GM21381 (cell line): ENCODE data around the gene DNAH7.
"Not testable (repeated sequence)": the region's sequence is repeated elsewhere in the genome, so short reads cannot be mapped to it uniquely, and the experiment has no call there.

ENCODE experiments used
- ATAC-seq: cut with Tn5 transposase; IDR thresholded peaks from one replicate; pipeline ENCODE4 v1.9.1; 2021; ENCODE audit warnings: mild to moderate bottlenecking, moderate library complexity; ENCODE audit not compliant: unreplicated experiment

DNAH7 gene

DNA sequence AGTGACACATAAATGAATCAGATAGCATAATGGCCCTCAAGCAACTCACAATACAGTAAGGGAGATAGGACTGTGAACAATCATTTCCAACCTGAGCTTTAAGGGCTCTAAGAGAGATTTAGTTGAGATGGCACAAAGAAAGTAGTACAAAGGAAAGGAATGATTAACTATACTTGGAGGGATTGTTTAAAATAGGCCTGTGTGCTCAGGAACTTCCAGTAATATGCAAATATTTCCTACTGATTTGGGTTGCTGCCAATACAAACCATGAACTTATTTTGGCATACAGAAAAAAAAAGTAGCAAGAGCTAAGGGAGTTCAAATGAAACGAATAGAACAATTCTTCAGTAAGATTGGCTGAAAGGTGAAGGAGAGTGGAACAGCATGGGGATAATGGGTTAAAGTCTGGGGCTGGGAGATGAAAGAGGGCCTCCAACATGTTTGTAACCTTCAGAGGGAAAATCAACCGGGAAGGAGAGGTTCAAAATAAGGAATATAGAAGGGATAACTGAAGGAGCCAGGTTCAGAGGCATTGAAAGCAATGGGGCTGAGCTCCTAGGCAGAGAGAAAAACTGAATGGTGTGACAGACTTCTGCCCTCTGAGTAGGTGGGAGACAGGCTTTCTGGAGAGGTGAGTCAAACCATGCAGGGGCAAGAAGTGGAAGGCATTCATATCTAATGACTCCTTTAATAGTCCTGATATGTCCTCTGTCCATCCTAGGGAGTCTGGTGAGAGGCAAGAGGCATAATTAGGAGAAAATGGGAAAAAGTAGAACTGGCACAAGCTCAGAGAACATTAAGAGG is 83.5 kb downstream of the DNAH7 start:
- no peak for ATAC-seq

DNA sequence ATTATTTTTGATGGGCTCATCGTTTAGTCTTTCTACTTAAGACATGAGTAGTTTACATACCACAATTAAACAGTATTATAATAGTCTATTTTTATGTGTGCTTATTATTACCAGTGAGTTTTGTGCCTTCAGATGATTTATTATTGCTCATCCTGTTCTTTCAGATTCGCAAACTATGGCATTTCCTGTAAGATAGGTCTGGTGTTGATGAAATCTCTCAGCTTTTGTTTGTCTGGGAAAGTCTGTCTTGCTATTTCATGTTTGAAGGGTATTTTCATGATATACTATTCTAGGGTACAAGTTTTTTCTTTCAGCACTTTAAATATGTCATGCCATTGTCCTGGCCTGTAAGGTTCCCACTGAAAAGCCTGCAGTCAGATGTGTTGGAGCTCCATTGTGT is 101.3 kb downstream of the DNAH7 start:
- no peak for ATAC-seq

DNA sequence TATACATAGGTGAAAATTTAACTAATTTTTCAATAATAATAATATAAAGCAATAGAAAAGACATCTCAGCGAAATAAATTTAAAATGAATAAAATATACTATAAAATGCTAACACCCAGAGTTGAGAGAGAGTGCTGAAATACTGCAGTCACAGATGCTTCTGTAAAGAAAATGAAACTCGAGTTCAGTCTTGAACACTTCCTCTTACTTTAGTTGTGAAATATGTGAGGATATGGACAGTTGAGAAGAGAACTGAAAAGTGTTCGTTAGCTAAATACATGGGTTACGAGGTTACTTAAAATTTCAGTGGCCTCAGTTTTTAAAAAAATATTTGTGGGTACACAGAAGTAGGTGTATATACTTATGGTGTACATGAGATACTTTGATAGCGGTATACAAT is 106.8 kb downstream of the DNAH7 start:
- peak; percentile 86 for ATAC-seq

DNA sequence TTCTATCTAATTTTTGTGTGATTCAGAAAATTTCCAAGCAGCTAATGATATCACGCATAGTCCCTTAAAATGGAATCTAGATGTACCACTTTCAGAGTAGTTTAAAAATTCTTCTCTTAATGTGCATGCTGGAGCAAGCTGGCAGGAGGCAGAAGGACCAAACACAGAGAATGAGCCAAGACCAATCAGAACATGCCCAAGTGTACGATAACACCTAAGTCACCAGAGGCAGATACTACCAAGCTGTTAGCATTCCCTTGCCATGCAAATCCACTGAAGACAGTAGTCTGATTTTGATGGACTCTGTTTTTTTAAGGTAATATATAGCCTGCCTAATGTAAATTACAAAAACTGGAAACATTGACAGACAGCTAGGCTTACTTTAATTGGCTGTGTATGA is 109.3 kb downstream of the DNAH7 start:
- no peak for ATAC-seq

DNA sequence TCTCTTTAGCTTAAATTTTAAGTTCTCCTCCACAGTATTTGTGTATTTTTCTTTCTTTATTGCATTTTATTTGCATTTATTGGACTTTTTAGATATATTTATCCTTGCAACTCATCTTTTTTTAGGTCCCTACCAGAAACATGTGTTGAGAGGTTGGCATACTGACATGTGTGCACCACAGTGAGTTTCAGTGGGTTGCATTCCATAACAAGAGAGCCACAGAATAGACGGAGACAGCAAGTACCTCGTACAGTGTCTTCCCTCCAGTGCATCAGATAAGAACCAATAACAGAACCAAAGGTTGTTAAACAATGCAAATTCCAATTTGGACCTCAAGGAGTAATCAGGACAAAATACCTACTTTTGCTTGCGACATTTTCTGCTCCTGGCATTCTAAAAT is 111.9 kb downstream of the DNAH7 start:
- no peak for ATAC-seq

DNA sequence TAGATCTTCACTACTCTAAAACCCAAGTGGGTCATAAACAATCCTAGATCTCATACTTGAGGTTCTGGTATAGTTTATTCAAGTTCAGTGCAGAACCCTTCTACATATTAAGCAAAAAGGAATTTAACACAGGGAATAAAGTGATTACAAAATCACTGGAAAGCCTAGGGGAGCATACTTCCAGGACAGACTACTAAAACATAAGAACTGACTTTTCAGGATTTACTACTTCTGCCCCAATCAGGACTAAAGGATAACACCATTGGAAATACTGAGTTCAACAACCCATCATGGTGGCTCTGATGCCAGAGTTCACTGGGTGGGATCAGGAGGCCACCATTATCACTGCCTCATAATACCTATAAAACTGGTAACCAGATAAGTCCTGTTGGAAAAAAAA is 123.6 kb downstream of the DNAH7 start:
- no peak for ATAC-seq

DNA sequence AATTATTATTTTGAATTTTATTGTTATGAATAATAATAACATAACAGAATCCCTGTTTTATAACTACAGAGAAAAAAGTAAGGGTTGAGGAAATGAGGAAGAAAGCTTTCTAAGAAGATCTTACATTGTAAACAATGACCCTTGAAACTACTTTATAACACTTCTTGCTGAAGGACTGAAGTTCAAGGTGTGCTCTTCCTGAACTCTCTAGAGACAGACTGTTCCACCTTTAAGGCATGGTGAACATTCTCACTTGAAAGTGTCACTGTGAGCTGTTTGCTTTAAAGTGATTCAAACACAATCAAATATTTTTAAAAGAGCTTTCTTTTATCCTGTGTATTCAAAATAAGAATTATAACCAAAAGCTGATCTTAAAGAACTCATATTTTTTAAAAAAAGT is 131.5 kb downstream of the DNAH7 start:
- no peak for ATAC-seq

DNA sequence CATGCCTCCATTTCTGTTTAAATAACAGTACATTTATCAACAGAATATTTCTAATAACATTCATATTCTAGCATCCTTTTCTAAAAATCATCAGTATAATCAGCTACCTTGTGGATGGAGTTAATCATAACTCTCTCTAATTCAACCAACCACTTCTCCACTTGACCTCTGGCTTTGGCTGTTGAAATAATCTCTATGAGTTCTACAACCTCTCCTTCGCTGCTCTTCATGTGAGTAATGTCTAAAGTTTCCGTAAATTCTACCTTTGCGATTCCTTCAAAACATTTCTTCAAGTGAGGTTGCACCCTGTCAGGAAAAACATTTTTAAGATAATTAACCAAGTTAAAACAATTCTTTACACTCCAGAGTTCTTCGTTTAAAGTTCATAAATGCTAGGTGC is 134.2 kb downstream of the DNAH7 start:
- ATAC-seq, result no peak

DNA sequence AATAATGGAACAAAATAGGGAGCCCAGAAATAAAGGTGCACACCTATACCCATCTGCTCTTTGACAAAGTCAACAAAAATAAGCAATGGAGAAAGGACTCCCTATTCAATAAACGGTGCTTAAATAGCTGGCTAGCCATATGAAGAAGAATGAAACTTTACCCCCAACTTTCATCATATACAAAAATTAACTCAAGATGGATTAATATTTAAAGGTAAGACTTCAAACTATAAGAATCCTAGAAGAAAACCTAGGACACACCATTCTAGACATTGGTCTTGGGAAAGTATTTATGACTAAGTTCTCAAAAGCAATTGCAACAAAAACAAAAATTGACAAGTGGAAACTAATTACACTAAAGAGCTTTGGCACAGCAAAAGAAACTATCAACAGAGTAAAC is 139.1 kb downstream of the DNAH7 start:
- ATAC-seq, result no peak

DNA sequence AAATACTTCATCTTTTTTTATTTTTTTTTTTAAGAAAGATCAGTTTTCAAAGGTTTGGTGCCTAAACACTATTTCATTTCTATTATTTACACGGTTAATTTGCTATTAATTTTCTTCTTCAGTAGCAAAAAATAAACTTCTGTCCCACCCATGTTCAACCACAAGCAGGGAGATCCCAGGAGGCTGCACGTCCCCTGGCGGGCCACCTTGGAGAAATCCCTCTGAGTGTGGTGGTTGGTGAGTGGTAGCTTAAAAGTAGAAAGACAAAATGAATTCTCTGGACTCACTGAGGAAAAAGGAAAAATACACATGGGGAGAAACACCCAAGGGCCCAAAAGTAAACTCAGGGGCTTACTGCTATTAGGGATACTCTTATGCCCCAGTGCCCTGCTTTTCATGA is 143.5 kb downstream of the DNAH7 start:
- ATAC-seq, result no peak

DNA sequence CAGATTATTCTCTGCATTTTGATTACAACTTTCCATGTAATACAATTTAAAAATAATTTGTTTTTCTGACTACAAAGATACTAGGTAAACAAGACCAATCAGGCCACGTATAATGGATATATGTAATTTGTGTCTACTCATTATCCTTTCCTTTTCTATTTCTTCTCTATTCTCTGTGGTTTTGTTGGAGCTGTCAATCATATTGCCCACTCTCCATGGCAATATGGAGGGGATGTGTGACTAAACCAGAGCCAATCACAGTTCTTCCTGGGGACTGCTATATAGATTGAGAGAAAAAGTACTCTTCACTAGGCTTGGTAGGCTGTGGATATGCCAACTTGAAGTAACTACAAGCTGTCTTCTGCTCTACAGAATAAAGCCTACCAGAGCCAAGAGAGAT is 144.7 kb downstream of the DNAH7 start:
- no peak for ATAC-seq

DNA sequence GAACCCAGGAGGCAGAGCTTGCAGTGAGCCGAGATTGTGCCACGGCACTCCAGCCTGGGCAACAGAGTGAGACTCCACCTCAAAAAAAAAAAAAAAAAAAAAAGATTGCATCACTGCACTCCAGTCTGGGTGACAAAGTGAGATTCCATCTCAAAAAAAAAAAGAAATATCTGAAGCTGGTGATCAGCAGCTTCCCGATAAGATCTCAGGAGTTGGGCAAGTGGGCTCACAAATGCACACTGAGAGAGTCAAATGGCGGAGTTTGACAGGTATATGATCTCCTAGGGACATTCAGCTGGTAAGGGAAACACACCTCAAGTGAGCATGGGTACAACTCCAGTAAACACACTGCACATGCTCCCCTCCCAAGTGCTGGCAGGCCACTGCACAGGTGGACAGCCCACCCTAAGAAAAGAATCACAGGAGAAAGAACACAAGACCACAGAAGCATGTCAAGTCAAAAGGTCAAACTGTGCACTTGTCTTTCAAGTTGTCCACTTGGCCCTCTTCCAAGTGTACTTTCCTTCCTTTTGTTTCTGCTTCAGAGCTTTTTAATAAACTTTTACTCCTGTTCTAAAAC is 151.5 kb downstream of the DNAH7 start:
- not testable (repeated sequence) for ATAC-seq

DNA sequence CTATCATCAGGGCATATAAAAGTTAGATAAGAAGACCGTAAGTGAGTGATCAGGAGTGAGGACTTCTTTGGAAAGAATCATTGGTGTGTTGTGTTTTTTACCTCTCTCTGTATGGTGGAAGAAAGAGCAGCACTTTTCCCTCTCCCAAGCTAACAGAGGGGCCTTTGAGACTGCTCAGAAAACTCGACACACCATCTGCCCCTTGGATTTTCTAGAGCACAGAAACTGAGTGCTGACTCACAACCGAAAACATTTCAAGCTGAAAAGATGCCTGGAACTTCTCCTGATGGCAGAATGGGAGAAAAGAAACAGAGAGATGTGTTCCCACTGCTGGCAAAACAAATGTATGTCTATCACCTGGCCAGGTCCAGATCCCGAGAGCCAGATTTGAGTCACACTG is 156.6 kb downstream of the DNAH7 start:
- ATAC-seq, result no peak

DNA sequence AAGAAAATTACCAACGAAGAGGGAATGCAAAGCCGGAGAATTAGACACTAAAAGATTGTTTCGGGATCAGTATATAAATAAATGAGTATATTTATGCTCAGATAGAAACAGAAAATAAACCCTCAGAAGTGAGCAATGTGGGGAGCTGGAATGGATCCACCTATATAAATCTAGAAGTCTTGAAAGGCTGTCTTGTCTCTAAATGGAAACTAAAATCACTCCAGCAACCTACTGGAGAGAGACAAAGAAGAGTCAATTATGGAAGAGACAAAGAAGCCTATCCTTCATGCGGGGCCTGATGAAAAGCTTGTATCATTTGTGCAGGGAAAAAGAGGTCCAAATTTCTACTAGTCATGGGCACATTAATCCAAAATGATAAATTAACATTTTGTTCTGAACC is 158.1 kb downstream of the DNAH7 start:
- no peak for ATAC-seq

DNA sequence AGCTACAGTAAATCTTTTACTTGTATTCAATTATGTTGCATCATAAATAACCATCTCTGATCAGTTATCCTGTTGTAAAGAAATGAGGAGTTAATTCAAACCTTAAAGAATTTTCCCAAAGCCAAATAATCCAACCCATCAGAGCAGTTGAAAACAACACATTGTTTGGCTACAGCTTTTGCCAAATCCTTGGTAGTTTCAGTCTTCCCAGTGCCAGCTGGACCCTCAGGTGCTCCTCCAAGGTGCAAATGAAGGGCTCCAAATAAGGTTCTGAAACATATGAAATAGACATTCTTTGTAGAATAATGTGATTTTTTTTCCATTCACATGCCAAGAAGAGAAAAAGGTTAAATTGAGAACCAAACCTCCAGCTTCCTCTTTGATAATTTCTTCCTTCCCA is 158.7 kb downstream of the DNAH7 start:
- no peak for ATAC-seq

DNA sequence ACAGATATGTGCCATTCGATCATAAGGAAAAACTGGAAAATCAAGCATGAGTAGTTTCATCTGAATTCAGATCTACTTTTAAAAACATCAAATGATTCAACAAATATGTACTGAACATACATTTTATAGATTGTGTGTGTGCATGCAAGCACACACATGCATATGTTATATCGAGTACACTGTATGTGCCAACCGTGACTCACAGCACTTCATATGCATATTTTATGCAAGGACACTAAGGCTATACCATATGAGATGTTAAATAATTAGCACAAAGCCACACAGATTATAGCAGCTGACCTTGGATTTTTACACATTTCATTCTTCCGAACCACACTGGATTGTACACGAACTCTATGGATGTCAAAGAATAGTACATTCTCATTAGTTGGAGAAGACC is 161.2 kb downstream of the DNAH7 start:
- ATAC-seq, result no peak

DNA sequence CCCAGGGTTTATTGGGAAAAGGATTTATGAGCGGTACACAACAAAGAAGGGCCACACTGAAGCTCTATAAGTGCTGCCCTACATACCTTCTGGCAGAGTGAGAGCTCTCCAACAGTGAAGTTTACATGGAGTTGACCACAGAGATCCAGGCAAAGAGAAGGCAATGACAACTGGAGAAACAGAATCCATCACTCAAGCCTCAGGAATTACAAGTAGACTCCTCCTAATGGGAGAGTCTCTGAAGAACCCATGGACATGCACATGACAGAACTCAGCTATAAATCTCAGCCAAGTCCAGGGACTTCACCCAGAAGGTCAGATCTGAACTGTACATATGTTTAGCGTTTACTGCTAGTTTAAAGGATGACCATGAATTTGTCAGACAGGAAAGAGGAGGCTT is 164.7 kb downstream of the DNAH7 start:
- ATAC-seq, result no peak

DNA sequence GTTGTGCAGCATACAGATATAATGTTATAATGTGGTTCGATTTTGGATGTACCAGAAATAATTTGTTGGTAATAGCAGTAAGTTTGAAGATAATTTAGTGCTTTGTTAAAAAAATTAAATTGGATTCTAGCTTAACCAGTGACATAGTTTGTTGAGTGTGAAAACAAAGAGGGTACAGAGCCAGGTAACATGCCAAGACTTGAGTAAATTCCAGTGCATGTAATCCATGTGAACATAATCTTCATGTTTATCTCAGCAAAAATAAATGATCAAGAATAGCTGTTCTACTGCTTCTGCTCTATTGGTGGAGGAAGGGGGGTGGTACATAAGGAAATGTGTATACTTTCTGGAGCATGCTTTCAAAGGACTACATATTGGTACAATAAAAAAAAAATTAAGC is 165.8 kb downstream of the DNAH7 start:
- ATAC-seq, result no peak

DNA sequence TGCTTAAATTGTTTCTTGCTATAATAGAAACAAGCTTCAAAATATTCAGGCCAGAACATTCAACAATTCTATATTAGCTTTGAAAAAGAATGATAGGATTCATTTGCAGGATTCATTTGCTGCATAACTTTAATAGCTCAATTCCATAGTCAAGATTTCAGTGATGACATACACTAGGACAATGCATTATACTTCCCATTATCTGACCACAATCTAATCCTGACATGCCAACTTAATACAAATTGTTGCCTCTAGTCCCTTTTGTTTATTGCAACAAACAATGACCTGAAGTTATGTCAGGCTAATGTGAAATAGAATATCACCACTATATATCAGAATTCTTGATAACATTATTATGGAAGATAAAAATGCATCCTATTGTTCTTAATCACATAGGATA is 169.4 kb downstream of the DNAH7 start:
- ATAC-seq, result no peak

DNA sequence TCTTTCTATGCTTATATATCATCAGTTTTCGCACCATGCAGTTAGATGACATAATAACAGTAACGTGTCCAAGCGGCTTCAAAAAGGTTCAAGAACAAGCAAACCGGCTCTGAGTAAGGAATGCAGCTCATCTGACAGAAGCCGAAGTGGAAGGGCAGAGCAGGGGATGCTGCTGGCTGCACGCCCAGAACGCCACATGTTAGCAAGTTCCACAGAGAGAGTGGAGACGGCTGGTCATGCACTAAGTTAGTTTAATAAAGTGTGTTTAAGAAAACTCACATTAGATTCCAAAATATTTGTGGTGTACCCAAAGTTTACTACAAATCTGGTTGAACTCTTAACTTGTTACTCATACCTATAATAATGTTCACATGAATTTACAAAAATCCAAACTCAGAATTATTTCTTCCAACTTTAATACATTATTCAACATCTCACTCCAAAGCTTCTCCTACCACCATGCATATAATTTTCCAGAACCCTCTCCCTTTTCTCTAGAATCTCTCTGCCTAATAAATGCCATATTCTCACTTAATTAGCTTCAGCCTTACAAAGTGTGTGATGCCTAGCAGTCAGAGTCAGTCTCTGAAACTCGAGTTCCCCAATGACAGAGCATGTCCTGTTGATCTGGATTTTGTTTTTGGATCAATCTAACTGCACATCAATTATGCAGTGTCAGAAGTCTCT is 170.0 kb downstream of the DNAH7 start:
- no peak for ATAC-seq

DNA sequence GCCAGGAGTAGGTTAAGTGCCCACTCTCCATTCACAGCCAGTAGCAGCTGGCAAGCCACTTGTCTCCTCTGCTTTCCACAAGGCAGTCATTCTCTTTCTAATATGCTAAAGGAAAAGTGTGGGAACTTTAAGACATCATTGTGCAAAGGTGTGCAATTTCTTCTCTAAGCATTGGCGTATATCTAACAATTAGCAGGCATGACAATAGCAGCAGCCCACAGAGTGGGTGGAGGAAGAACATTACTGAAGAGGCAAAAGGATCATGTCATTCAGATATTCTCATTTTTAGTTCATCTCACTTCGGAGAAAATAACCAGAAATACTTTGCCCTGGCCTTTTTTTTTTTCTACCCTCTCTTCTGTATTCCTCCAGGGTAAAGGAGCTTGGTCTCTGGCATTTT is 177.6 kb downstream of the DNAH7 start:
- ATAC-seq, result no peak

DNA sequence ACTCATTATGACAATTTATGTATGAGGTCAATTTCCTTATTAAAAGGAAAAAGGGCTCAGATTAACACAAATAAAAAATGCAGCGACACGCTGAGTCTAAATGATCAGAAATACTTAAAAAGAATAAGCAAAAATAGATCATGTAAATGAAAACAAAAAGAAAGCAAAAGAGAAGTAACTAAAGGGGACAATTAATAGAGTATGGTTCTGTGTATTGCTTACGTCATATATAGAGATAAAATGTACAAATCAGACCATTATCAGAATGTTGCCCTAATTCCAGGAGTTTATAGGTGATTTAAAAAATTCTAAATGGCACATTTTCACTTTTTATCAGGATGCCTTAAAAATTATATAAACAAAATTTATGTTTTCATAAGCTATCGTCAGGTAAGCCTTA is 189.5 kb downstream of the DNAH7 start:
- no peak for ATAC-seq
